Muscle of back (tissue), 11 donors: ENCODE results near the gene ZNF366. TPM values are rescaled to one million over a fixed set of nuclear protein-coding genes. Genes with fewer than 3 reads are reported as not detected.

Source experiments
- DNase-seq, 3 donors: peaks; one replicate each; pipeline versions ENCODE4 v3.0.0 to v3.0.0-alpha.2; 2013
- polyA plus RNA-seq, 10 donors: library from polyadenylated mRNA; unstranded; fragments of 120-200 nt; gene quantifications; one replicate each; pipeline ENCODE4 v1.2.1, GENCODE V29; 2013; ENCODE audit not compliant: insufficient read length in 10 of 10

The ZNF366 gene
- polyA plus RNA-seq, 10 donors, result 2.1 to 3.8 (median 3.1) TPM

GRCh38 chr5:72497823-72498222 is 9.4 kb downstream of the ZNF366 start:
- DNase-seq, result no peak

- no peak for DNase-seq
Observed at GRCh38 chr5:72495410-72495809, 11.8 kb downstream of the ZNF366 start.

GRCh38 chr5:72494623-72495124 is 12.5 kb downstream of the ZNF366 start:
- no peak for DNase-seq

- DNase-seq, result no peak
Observed at GRCh38 chr5:72489536-72489935, 17.7 kb downstream of the ZNF366 start.

GRCh38 chr5:72488756-72489155 is 18.5 kb downstream of the ZNF366 start:
- no peak for DNase-seq

GRCh38 chr5:72487177-72487576 is 20.0 kb downstream of the ZNF366 start:
- DNase-seq, result no peak

- DNase-seq, result no peak
Observed at GRCh38 chr5:72486371-72486770, 20.8 kb downstream of the ZNF366 start.

GRCh38 chr5:72485430-72485974 is 21.7 kb downstream of the ZNF366 start:
- peak in 1 of 3 donors; percentile 63 for DNase-seq

GRCh38 chr5:72482046-72482445 is 25.2 kb downstream of the ZNF366 start:
- DNase-seq, result no peak

- DNase-seq, result no peak
Observed at GRCh38 chr5:72480841-72481240, 26.4 kb downstream of the ZNF366 start.

GRCh38 chr5:72479921-72480320 is 27.3 kb downstream of the ZNF366 start:
- DNase-seq, result no peak

GRCh38 chr5:72478684-72479083 is 28.5 kb downstream of the ZNF366 start:
- DNase-seq, result peak in 1 of 3 donors; percentile 37

GRCh38 chr5:72478276-72478675 is 28.9 kb downstream of the ZNF366 start:
- DNase-seq, result no peak

GRCh38 chr5:72477644-72478043 is 29.6 kb downstream of the ZNF366 start:
- no peak for DNase-seq

GRCh38 chr5:72477176-72477575 is 30.0 kb downstream of the ZNF366 start:
- no peak for DNase-seq

GRCh38 chr5:72476721-72477120 is 30.5 kb downstream of the ZNF366 start:
- DNase-seq, result no peak

GRCh38 chr5:72476275-72476674 is 30.9 kb downstream of the ZNF366 start:
- DNase-seq, result no peak

GRCh38 chr5:72474516-72474915 is 32.7 kb downstream of the ZNF366 start:
- DNase-seq, result no peak

- DNase-seq, result no peak
Observed at GRCh38 chr5:72474046-72474500, 33.1 kb downstream of the ZNF366 start.

GRCh38 chr5:72472666-72473422 is 34.4 kb downstream of the ZNF366 start:
- DNase-seq, result no peak

GRCh38 chr5:72472031-72472430 is 35.2 kb downstream of the ZNF366 start:
- DNase-seq, result no peak

- no peak for DNase-seq
Observed at GRCh38 chr5:72470826-72471225, 36.4 kb downstream of the ZNF366 start.

GRCh38 chr5:72468606-72469005 is 38.6 kb downstream of the ZNF366 start:
- DNase-seq, result no peak
